GM19099 (cell line): ENCODE results near the gene KCNH1.

Source experiments
- POLR2A ChIP-seq: IDR thresholded peaks from 3 replicates; pipeline ENCODE4 v1.6.1; 2011; ENCODE audit warnings: low read depth; ENCODE audit not compliant: insufficient read length; ENCODE audit errors: extremely low read depth

Gene KCNH1

GRCh38 chr1:210676539-210676938 lies 457.4 kb downstream of the KCNH1 start:
- TF ChIP-seq POLR2A = no peak

DNA sequence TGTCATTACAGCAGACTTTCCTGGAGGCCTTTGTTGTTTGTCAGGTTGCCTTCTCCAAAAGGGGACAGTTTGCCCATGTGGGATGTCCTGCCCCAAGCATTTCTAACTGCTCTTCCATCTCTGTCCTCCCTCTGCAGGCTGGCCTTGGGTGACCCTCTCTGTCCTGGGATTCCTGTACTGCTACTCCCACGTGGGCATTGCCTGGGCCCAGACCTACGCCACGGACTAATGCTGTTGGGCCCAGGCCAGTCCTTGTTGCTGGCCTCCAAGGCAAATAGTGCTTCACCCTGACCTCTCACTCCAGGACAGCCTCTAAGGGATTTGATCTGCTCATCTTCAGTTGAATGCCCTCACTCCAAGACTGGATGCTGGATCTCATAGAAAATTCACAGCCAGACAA lies 459.8 kb downstream of the KCNH1 start:
- TF ChIP-seq POLR2A = no peak

DNA sequence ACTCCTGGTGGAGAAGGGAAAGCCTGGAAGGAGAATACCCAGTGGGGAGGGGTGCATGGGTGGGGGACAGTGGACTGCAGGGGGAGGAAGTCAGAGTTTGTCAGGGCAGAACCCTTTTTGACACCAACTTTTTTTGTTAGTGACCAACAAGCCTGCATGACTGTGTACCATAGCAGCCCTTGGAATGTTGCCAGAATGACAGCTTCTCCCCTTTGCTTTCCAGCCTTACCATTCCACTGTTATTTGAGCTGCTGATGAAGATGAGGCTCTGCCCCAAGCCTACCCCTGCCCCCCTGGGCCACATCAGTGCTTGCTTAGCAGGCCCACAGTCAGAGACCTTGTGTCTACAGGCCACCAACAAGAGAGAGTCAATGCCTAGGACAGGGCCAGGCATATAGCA lies 464.0 kb downstream of the KCNH1 start:
- no peak for TF ChIP-seq POLR2A

DNA sequence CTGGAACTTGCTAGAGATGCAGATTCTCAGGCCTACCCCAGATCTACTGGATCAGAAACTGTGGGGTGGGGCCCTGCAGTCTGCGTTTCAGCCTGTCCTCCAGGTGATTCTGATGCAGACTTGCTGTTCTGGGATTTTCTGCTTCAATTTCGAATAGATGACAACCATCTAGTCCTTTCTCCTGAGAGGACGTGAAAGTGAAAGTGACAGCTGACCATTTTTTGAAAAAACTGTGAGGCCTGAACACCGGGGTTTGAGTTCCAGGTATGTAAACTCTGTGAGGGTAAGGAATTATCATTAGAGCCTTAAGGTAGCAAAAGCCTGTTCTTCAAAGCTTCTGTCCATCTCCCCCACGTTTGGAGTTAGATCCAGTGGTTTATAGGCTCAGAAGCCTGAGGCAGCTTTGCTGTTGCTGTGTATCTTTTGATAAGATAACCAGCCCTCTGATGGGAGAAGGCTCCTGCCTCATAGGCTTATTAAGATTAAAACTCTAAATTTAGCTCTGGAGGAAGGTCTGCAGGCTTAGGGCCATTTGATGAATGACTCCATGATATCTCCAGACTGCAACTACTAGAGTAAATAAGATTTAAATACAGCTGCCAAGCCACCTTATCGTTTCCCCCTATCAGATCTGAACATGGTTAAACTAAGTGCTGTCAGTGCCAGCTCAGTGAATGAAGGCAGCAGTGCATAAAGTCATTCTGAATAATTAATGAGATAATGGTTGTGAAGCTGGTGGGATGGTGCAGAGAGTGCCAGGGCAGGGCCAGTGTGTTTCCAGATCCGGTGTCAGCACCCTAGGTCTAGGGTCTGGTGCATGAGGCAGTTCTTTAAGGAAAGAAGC lies 470.0 kb downstream of the KCNH1 start:
- no peak for TF ChIP-seq POLR2A

DNA sequence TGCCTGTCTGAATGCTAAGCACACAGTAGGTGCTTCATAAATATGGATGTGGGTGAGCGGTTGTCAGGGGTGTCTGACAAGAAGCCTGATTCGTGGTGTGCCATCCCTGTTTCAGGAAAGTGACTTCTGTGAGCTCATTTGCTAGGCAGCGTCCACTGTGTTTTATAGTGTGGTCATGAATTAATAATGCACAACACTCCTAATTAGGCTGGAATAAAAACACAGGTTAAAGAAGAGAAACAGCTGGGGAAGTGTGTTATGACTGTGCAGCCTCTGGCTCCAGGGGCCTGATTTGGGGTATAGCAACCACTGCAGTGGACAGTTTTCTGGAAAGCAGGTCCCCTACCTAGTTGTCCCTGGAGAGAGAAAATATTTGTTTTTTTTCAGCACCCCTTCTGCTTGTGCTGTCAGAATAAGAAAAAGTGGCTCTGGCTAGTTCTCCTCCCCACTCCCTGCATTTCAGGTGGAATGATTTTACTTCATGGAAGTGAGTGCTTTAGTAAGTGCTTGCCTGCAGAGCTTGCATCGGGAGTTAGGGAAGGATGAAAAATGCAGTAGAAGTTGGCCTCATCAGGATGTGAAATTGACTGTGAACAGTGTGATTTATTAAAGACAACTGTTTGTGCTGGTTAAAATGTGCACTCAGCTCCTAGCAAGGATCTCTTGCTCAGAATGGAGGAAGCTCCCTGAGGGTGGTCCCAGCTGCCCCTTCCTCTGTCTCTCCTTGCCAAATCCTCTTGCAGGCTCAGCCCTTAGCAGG lies 471.5 kb downstream of the KCNH1 start:
- no peak for TF ChIP-seq POLR2A

DNA sequence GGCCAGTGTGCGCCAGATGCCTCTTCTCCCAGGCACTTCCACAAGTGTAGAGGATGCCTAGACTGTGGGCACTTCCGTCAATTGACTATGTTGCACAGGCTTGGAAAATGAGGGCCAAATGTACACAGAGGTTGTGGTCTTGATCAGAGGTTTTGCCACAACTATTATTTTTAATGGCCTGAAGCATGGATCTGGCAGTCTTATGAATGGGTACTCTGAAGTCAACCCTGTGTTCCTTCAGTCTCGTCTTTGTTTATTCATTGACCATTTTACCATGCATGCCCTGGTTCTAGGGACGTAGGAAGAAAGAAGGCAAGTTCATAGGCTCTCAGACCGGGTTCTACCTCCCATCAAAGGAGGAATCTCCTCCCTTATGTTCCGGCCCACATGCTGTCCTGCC lies 476.1 kb downstream of the KCNH1 start:
- no peak for TF ChIP-seq POLR2A

- TF ChIP-seq POLR2A = no peak
Observed at GRCh38 chr1:210655511-210655910, 478.4 kb downstream of the KCNH1 start.

DNA sequence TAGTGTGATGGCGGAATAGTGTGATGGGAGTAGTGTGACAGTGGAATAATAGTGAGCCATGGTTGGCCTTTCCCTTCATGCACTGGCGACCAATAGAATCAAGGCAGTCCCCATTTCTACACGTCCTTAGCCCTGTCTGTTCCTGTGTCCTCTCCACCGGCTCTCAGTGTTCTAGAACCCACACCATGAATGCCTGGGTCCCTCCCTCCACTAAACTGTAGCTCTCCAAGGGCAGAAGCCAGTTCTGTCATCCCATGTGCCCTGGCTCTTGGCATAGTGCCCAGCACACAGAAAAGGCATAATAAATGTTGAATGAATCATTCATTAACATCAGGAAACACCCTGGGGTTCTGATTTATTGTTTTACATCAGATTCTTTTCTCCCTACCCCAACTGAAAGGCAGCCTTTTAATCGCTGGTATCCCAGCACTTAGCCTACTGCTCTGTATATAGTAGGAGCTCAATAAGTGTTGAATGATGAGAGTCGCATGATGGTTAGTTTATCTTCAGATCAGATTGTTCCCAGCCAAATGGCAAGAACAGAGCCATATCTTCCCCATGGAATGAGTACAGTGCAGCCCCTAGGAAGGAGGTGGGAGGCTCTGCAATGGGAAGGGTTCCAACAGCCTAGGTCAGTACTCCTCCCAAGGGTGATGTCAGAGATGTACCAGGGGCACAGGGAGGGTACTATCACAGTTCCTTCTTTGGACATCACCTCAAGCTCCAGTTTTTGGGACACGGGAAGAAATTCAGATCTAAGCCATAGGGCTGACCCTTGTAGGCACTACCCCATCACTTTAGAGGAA lies 479.6 kb downstream of the KCNH1 start:
- no peak for TF ChIP-seq POLR2A

DNA sequence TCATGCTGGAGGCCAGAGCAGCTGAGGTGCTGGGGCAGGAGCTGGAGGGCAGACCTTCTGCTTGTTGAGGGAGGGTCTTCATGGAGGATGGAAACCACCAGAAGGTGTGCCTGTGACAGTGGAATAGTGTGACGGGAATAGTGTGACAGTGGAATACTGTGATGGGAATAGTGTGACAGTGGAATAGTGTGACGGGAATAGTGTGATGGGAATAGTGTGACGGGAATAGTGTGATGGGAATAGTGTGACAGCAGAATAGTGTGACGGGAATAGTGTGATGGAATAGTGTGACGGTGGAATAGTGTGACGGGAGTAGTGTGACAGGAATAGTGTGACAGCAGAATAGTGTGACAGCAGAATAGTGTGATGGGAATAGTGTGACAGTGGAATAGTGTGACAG lies 480.2 kb downstream of the KCNH1 start:
- TF ChIP-seq POLR2A = no peak

- TF ChIP-seq POLR2A = no peak
Observed at GRCh38 chr1:210652329-210652954, 481.5 kb downstream of the KCNH1 start.

GRCh38 chr1:210650403-210650802 lies 483.5 kb downstream of the KCNH1 start:
- no peak for TF ChIP-seq POLR2A

DNA sequence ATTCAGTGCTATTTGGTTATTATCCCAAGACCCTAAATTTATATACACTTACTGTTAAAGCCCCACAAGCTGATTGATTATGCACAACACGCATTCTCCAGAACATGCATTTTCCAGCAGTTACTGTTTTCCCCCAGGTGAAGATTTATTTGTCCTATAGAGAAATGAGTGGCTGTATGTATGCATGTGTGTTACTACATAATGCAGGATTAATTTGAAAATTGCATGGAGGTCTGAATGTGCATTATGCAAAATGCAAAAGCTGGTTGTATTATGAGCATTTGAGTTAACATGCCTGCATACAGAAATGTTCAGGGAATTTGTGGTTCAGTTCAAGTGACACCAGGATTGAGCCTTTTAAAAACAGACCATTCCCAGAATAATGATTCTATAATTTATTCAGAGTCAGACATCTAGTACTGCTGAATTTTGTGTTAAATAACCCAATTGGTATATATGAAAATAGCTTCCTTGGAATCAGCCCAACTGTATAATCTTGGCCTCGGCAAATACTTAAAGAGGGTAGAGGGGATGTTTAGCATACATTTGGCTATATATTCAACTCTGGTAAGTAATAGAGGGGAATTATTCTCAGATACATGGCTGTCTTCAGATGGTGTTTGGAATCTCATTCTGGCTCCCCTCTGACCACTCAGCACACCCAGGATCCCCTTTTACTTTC lies 485.2 kb downstream of the KCNH1 start:
- TF ChIP-seq POLR2A = no peak

GRCh38 chr1:210647406-210648333 lies 486.3 kb downstream of the KCNH1 start:
- no peak for TF ChIP-seq POLR2A
